Progenitor cell of endocrine pancreas (in vitro differentiated cells): ENCODE results near the gene RFX1. TPM values are rescaled to one million over a fixed set of nuclear protein-coding genes. Genes with fewer than 3 reads are reported as not detected.
A peak's percentile ranks its signal among the peaks of the same experiment; 100 is the strongest.

ENCODE experiments used
- DNase-seq: peaks from one replicate; pipeline ENCODE4 v3.0.0; 2021; ENCODE audit warnings: low spot score; ENCODE audit not compliant: unreplicated experiment
- H3K27ac Mint-ChIP-seq: 2 replicates; pipeline ENCODE4 v1.8.0; 2021; ENCODE audit warnings: mild to moderate bottlenecking, moderate library complexity, mixed read lengths
- H3K27me3 Mint-ChIP-seq: 2 replicates; pipeline ENCODE4 v1.8.0; 2021; ENCODE audit warnings: mixed read lengths
- H3K36me3 Mint-ChIP-seq: 2 replicates; pipeline ENCODE4 v1.8.0; 2022; ENCODE audit warnings: mixed read lengths; ENCODE audit not compliant: insufficient read depth
- H3K4me1 Mint-ChIP-seq: 2 replicates; pipeline ENCODE4 v1.8.0; 2021; ENCODE audit warnings: low read depth, mixed read lengths
- H3K4me3 Mint-ChIP-seq: 2 replicates; pipeline ENCODE4 v1.8.0; 2021; ENCODE audit warnings: low read depth, mild to moderate bottlenecking, moderate library complexity, mixed read lengths
- H3K9me3 Mint-ChIP-seq: 2 replicates; pipeline ENCODE4 v1.8.0; 2021; ENCODE audit warnings: low read depth, mixed read lengths
- CTCF ChIP-seq: fragments of 200-600 bp; sonication (generic); IDR thresholded peaks from one replicate; pipeline ENCODE4 v1.5.0; 2021; ENCODE audit warnings: antibody characterized with exemption, mild to moderate bottlenecking; ENCODE audit not compliant: unreplicated experiment
- total RNA-seq: library from RNA; stranded (reverse); gene quantifications from 2 replicates; pipeline ENCODE4 v1.2.1, GENCODE V29; 2021

Gene RFX1
- total RNA-seq, 1 donor from 2014 or later, result 26.5 TPM

- peaks cover 11% of the 10 kb centered on the region for H3K36me3 Mint-ChIP-seq
- no peaks in the 10 kb centered on the region for H3K9me3 Mint-ChIP-seq
- no peak for TF ChIP-seq CTCF
- H3K4me1 Mint-ChIP-seq, result peaks cover 6% of the 10 kb centered on the region
- H3K4me3 Mint-ChIP-seq, result no peak overlapping the region
- DNase-seq, result no peak
- H3K27me3 Mint-ChIP-seq, result no peaks in the 10 kb centered on the region
- H3K27ac Mint-ChIP-seq, result no peak overlapping the region
Measured at GRCh38 chr19:13985771-13986347, 20.3 kb downstream of the RFX1 start.

- Mint-ChIP-seq H3K4me1 (peaks cover 6% of the 10 kb centered on the region), H3K27me3 (no peaks in the 10 kb centered on the region), H3K36me3 (peaks cover 10% of the 10 kb centered on the region), H3K9me3 (no peaks in the 10 kb centered on the region), H3K27ac (no peak overlapping the region), H3K4me3 (no peak overlapping the region)
- DNase-seq, result no peak
- no peak for TF ChIP-seq CTCF
Measured at GRCh38 chr19:13984875-13985741, 21.0 kb downstream of the RFX1 start.

DNA sequence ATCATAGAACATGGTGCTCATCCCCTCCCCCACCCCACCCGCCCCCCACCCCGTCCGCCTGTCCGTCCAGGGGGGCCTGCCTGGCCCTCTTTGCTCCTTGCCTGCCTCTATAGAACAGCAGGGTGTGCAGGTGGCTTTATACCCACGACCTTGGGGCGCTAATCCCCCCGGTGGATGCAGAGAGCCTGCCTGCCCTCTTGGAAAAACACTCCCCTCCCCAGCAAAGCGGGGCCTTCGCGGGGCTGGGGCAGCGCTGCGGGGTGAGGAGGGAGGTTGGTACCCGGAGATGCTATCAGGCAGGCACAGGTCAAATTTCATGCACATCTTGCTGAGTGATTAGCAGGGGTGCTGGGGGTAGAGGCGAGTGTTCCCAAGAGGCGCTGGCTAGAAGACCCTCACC lies 21.9 kb downstream of the RFX1 start:
- no peak for TF ChIP-seq CTCF
- Mint-ChIP-seq H3K36me3 (peaks cover 5% of the 10 kb centered on the region), H3K4me3 (no peak overlapping the region), H3K4me1 (peaks cover 4% of the 10 kb centered on the region), H3K27me3 (no peaks in the 10 kb centered on the region), H3K27ac (no peak overlapping the region), H3K9me3 (no peaks in the 10 kb centered on the region)
- no peak for DNase-seq

GRCh38 chr19:13983213-13983889 lies 22.8 kb downstream of the RFX1 start:
- no peak for TF ChIP-seq CTCF
- H3K27ac Mint-ChIP-seq, result no peak overlapping the region
- H3K9me3 Mint-ChIP-seq, result no peaks in the 10 kb centered on the region
- no peak for DNase-seq
- H3K36me3 Mint-ChIP-seq, result no peaks in the 10 kb centered on the region
- no peaks in the 10 kb centered on the region for H3K4me1 Mint-ChIP-seq
- no peak overlapping the region for H3K4me3 Mint-ChIP-seq
- H3K27me3 Mint-ChIP-seq, result no peaks in the 10 kb centered on the region

GRCh38 chr19:13982773-13983172 lies 23.3 kb downstream of the RFX1 start:
- H3K36me3 Mint-ChIP-seq, result no peaks in the 10 kb centered on the region
- H3K27ac Mint-ChIP-seq, result peak overlapping the region; percentile 64
- no peaks in the 10 kb centered on the region for H3K27me3 Mint-ChIP-seq
- no peaks in the 10 kb centered on the region for H3K4me1 Mint-ChIP-seq
- no peaks in the 10 kb centered on the region for H3K9me3 Mint-ChIP-seq
- TF ChIP-seq CTCF, result no peak
- H3K4me3 Mint-ChIP-seq, result no peak overlapping the region
- no peak for DNase-seq
